GM12865 (cell line): ENCODE measurements around the gene CISD2.
A peak's percentile ranks its signal among the peaks of the same experiment; 100 is the strongest.
"Not testable (repeated sequence)": the region's sequence is repeated elsewhere in the genome, so short reads cannot be mapped to it uniquely, and the experiment has no call there.

Source experiments
- DNase-seq: peaks from one replicate; pipeline ENCODE4 v3.0.0; 2010; ENCODE audit warnings: low read depth
- H3K4me3 ChIP-seq: 2 replicates; pipeline ENCODE4 v1.5.1; 2011; ENCODE audit warnings: mild to moderate bottlenecking, low read depth, low read length, control low read depth
- TF ChIP-seq, protein P1 (sequence below): IDR thresholded peaks from 2 replicates; pipeline ENCODE4 v1.5.1; 2011; ENCODE audit warnings: low read length, control low read depth, low read depth, inconsistent platforms; ENCODE audit not compliant: insufficient read depth; ENCODE audit errors: missing control alignments

CISD2 gene

GRCh38 chr4:102868153-102868780, 525 bp upstream of the CISD2 start:
- DNase-seq, result peak; percentile 34
- TF ChIP-seq, protein P1, sequence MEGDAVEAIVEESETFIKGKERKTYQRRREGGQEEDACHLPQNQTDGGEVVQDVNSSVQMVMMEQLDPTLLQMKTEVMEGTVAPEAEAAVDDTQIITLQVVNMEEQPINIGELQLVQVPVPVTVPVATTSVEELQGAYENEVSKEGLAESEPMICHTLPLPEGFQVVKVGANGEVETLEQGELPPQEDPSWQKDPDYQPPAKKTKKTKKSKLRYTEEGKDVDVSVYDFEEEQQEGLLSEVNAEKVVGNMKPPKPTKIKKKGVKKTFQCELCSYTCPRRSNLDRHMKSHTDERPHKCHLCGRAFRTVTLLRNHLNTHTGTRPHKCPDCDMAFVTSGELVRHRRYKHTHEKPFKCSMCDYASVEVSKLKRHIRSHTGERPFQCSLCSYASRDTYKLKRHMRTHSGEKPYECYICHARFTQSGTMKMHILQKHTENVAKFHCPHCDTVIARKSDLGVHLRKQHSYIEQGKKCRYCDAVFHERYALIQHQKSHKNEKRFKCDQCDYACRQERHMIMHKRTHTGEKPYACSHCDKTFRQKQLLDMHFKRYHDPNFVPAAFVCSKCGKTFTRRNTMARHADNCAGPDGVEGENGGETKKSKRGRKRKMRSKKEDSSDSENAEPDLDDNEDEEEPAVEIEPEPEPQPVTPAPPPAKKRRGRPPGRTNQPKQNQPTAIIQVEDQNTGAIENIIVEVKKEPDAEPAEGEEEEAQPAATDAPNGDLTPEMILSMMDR, result no peak
- peak overlapping the region; percentile 75 for H3K4me3 ChIP-seq

- peak overlapping the region; percentile 75 for H3K4me3 ChIP-seq
- TF ChIP-seq, protein P1, result no peak
- DNase-seq, result peak; percentile 14
Measured at GRCh38 chr4:102869569-102870197, 891 bp downstream of the CISD2 start.

DNA sequence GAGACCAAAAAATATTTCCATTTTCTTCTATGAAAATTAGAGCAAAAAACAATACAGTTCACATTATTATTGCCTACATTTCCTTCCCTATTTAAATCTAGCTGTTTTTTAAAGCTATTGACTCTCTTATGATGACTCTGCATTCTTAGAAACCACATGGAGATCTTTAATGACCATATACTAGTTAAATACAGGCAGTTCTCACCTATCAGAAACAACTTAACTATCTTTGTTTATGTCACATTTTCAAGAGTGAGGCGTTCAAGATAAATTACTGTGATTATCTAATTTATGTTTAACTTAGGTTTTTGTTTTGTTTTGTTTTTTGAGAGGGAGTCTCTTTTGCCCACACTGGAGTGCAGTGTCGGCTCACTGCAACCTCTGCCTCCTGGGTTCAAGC, 3.0 kb downstream of the CISD2 start:
- DNase-seq, result no peak
- TF ChIP-seq, protein P1, result no peak
- H3K4me3 ChIP-seq, result no peak overlapping the region

DNA sequence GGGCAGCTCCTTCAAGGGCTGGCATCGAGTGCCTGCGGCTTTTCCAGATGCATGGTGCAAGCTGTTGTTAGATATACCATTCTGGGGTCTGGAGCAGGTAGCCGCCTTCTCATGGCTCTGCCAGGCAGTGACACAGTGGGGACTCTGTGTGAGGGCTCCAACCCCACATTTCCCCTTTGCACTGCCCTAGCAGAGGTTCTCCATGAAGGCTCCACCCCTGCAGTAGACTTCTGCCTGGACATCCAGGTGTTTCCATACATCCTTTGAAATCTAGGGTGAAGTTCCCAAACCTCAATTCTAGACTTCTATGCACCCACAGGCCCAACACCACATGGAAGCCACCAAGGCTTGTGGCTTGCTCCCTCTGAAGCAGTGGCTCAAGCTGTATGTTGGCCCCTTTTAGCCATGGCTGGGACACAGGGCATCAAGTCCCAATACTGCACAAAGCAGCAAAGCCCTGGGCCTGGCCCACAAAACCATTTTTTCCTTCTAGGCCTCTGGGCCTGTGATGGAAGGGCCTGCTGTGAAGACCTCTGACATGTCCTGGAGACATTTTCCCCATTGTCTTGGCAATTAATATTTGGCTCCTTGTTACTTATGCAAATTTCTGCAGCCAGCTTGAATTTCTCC, 8.8 kb downstream of the CISD2 start:
- not testable (repeated sequence) for DNase-seq, H3K4me3 ChIP-seq

GRCh38 chr4:102878349-102878748, 9.6 kb downstream of the CISD2 start:
- DNase-seq, H3K4me3 ChIP-seq: not testable (repeated sequence)

DNA sequence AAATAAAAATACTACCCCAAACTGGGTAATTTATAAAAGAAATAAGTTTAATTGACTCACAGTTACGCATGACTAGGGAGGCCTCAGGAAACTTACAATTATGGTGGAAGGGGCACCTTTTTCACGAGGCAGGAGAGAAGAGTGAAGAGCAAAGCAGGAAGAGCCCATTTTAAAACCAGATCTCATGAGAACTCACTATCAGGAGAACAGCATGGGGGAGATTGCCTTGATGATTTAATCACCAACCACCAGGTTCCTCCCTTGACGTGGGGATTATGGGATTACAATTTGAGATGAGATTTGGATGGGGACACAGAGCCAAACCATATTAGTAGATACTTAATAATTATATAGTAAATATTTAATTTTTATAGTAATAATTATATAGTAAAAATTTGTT, 10.1 kb downstream of the CISD2 start:
- DNase-seq, result no peak
- TF ChIP-seq, protein P1, result no peak
- no peak overlapping the region for H3K4me3 ChIP-seq

DNA sequence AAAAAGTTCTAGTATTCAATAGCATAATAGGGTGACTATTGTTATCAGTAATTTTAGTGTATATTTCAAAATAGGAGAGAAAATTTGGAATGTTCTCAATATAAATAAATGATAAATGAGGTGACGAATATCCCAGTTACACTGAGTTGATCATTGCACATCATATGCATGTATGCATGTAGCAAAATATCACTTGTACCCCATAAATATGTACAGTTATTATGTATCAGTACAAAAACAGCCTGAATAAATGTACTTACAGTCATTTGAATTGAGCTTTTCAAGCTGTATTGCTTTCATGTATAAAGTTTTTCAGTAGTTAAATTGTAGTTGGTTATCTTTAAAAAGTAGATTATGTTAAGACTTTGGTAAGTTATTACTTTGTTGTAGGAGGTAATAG, 12.6 kb downstream of the CISD2 start:
- TF ChIP-seq, protein P1, result no peak
- DNase-seq, result no peak
- no peak overlapping the region for H3K4me3 ChIP-seq

GRCh38 chr4:102883278-102883677, 14.5 kb downstream of the CISD2 start:
- no peak for DNase-seq
- TF ChIP-seq, protein P1, result no peak
- no peak overlapping the region for H3K4me3 ChIP-seq

DNA sequence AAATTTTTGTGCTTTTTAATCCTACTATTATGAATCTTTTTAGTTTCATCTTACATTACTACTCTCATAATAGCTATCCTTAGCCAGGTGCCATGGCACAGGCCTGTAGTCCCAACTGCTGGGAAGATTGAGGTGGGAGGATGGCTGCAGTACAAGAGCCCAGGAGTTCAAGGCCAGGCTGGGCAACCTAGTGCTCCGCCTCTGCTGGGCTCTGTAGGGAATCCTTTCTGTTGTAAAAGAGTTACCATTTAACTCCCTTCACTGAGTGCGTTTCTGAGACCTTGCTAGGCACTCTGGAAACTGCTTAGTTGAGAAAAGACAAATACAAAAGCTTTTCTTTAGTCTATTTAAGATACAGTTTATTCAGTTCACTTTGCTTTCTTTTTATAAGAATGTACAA, 19.8 kb downstream of the CISD2 start:
- DNase-seq, H3K4me3 ChIP-seq: not testable (repeated sequence)

- H3K4me3 ChIP-seq, DNase-seq: not testable (repeated sequence)
Measured at GRCh38 chr4:102889866-102890265, 21.1 kb downstream of the CISD2 start.

DNA sequence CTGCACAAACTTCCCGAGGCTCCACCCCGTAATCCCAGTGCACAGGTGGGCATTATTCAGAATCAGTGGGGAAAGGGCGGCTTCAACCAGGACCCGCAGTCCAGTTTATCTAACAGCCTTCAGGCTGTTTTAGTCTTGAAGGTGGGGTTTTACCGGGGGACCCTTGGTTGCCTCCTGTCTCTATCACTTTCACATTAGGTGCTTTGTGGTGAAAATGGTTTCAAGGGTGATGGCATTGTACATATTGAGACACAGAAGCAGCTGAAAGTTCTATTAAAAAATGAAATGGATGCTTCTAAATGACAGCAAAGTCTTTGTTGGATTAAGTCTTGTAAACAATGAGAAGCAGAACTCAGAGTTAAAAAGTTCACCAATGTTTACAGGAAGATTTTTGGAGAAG, 27.8 kb downstream of the CISD2 start:
- DNase-seq, result peak; percentile 50
- H3K4me3 ChIP-seq, result not testable (repeated sequence)
